Lower leg skin (tissue), 4 donors: Measurements from ENCODE around the gene PCARE. TPM values are rescaled to one million over a fixed set of nuclear protein-coding genes. Genes with fewer than 3 reads are reported as not detected.

Experiments used
- DNase-seq, 2 donors: peaks; one replicate each; pipeline ENCODE4 v3.0.0-alpha.2; 2019; ENCODE audit warnings: low spot score in 2 of 2
- H3K4me3 ChIP-seq: fragments of 200-600 bp; sonication (generic); 2 replicates; pipeline ENCODE4 v1.5.1; 2017; ENCODE audit warnings: mild to moderate bottlenecking, low read depth; ENCODE audit not compliant: poor library complexity, severe bottlenecking
- POLR2A ChIP-seq, 2 donors: fragments of 450-650 bp; IDR thresholded peaks; one replicate each; pipeline ENCODE4 v1.6.1; 2016 to 2017; ENCODE audit warnings: antibody characterized with exemption in 2 of 2, mild to moderate bottlenecking in 1 of 2, moderate library complexity in 1 of 2
- WGBS, 2 donors: methylation state at CpG; one replicate each; pipeline ENCODE4 v1.1.5; 2018; 5-methylcytosine and 5-hydroxymethylcytosine counted together
- intact Hi-C: fragments of 100-400 bp; cut with DNase I; formaldehyde crosslinking; loops from one replicate; pipeline ENCODE4 v1.15.0; 2023; ENCODE audit warnings: low total_unique reads
- total RNA-seq, 4 donors: library from RNA; depleted of rRNA; stranded (reverse); fragments of >200 nt; gene quantifications; one replicate each; pipeline ENCODE4 v1.1.0, GENCODE V29; 2016
- TF ChIP-seq, protein P1 (sequence below), 3 donors: fragments of 450-650 bp; IDR thresholded peaks; one replicate each; pipeline ENCODE4 v1.5.1; 2016; ENCODE audit warnings: antibody characterized with exemption in 3 of 3, mild to moderate bottlenecking in 3 of 3, moderate library complexity in 2 of 3

The PCARE gene
- total RNA-seq, 4 donors from 2014 or later: 0.02 to 0.13 TPM; not detected in 2

DNA sequence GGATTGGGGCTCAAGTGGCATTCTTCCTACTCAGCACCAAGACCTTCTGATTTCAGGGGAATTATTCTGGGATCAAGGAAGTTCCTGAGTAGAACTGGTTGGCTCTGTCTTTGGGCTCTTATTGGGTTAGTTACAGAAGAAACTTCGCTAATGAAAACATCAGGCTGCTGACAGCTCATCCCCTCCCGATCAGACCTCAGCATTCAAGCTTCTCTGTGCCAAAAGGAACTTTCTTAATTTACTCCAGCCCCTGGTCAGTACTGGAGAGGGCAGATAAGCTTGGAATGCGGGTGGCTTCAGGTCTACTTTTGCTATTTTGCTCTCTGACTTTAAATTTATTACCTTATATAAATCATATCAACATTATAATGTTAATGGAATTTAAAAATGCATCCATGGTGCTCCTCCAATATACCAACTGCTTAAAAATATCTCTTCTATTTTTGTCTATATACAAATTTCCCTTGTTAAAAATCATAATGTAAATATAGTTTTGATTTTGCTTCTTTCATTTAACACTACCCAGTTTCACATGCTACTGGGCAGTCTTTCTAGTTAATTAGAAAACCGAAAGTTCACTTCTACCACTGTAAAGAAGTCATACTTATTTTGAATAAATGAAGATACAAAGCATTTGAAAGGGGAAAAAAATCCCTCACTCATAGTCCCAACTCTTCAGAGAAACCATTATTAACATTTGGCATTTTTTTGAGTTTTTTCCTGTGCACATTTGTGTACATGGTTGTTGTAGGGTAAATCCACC lies 34.4 kb downstream of the PCARE start:
- 75 to 76% methylated on average over 4 of the region's 4 CpGs for WGBS, 2 donors
- no peak for DNase-seq
- H3K4me3 ChIP-seq: no peak overlapping the region
- intact Hi-C loops: no loop called here
- TF ChIP-seq, protein P1, sequence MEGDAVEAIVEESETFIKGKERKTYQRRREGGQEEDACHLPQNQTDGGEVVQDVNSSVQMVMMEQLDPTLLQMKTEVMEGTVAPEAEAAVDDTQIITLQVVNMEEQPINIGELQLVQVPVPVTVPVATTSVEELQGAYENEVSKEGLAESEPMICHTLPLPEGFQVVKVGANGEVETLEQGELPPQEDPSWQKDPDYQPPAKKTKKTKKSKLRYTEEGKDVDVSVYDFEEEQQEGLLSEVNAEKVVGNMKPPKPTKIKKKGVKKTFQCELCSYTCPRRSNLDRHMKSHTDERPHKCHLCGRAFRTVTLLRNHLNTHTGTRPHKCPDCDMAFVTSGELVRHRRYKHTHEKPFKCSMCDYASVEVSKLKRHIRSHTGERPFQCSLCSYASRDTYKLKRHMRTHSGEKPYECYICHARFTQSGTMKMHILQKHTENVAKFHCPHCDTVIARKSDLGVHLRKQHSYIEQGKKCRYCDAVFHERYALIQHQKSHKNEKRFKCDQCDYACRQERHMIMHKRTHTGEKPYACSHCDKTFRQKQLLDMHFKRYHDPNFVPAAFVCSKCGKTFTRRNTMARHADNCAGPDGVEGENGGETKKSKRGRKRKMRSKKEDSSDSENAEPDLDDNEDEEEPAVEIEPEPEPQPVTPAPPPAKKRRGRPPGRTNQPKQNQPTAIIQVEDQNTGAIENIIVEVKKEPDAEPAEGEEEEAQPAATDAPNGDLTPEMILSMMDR (IDR thresholded peaks at IDR 0.05): no peak
- TF ChIP-seq POLR2A (IDR thresholded peaks at IDR 0.05): no peak

DNA sequence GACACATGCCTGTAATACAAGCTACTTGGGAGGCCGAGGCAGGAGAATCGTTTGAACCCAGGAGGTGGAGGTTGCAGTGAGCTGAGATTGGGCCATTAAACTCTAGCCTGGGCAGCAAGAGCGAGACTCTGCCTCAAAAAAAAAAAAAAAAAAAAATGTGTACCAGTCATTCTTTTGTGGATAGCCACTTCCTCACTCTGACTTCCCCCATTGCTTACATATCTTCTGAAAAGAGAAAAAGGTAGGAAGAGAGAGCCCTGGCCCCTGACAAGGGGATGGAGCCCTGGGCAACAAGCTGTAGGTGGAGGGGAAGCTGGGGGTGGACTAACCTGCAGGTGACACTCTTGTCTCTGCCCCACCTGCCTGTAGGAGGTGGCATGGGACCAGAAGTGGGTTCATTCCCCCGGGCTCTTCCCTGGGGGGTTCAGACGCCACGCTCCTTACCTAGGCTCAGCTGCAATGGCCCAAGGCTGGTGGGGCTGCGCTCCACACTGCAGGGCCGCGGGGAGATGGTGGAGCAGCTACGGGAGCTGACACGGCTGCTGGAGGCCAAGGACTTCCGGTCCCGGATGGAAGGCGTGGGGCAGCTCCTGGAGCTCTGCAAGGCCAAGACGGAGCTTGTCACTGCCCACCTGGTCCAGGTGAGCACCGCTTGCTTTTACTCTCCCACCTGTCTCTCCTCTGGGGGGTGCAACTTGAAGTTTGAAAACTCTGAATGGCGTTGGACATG lies 39.1 kb downstream of the PCARE start:
- no peak for DNase-seq
- TF ChIP-seq POLR2A (IDR thresholded peaks at IDR 0.05): no peak
- TF ChIP-seq, protein P1 (IDR thresholded peaks at IDR 0.05): no peak
- intact Hi-C loops: no loop called here
- no peak overlapping the region for H3K4me3 ChIP-seq
- WGBS, 2 donors: 90 to 96% methylated on average over 17 of the region's 17 CpGs

DNA sequence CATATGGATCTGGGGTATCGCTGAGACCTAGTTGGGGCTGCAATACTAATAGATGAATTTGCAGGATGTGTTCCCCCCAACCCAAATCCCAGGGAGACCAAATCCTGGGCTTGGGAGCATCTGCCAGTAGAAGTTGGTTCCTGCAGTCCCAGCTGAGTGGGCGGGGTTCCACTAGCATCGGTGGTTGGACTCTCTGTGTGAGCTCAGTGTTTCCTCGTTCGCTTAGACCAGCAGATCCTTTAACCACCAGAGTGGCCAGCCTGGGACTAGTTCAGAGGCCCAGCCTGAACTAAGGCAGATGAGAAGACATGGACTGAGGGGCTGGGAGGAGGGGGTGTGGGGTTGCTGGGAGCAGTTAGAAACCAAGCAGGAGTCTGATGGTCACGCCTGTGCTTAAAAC lies 40.7 kb downstream of the PCARE start:
- 60 to 80% methylated on average over 6 of the region's 6 CpGs for WGBS, 2 donors
- H3K4me3 ChIP-seq: no peak overlapping the region
- TF ChIP-seq, protein P1 (IDR thresholded peaks at IDR 0.05): no peak
- TF ChIP-seq POLR2A (IDR thresholded peaks at IDR 0.05): no peak
- intact Hi-C loops: no loop called here
- no peak for DNase-seq

DNA sequence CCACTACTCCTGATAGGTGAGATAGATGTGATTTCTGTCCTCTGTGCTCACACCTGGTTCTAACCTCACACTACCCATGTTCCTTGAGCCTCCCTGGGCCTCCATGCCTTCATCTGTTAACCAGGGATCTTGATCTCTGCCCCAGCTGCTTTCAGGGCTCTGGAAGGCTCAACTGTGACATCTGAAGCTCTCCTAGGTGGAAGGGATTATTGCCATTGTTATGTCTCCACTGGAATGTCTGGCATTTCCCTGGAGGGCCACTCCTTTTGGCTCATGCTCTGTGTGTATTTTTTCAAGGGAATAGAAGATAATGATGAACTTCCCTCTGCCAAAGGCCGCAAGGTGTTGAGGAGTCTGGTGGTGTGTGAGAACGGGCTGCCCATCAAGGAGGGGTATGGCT lies 41.2 kb downstream of the PCARE start:
- TF ChIP-seq, protein P1 (IDR thresholded peaks at IDR 0.05): no peak
- TF ChIP-seq POLR2A (IDR thresholded peaks at IDR 0.05): no peak
- intact Hi-C loops: no loop called here
- no peak overlapping the region for H3K4me3 ChIP-seq
- 29 to 53% methylated on average over 2 of the region's 2 CpGs for WGBS, 2 donors
- DNase-seq: no peak

DNA sequence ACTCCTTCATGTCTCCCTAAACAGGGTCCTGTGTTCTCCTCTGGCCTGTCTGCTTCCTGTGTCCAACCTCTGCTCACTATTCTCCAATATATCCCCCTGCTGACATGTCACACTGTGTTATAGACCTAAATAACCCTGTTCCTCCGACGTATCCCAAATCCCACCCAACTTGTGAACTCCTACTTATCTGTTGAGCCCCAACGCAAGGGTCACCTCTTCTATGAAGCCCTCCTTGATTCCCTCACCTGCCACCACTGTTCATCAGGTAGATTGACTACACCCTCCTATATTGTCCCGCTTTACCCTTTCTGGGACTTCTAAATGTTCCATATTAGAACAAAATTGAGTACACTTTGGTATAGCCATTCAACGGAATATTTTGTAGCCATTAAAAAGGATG lies 42.1 kb downstream of the PCARE start:
- no peak for DNase-seq
- no peak overlapping the region for H3K4me3 ChIP-seq
- intact Hi-C loops: no loop called here
- 96 to 97% methylated on average over 5 of the region's 5 CpGs for WGBS, 2 donors
- TF ChIP-seq POLR2A (IDR thresholded peaks at IDR 0.05): no peak
- TF ChIP-seq, protein P1 (IDR thresholded peaks at IDR 0.05): no peak
